ENCODE results near the gene PRPF8. TPM values are rescaled to one million over a fixed set of nuclear protein-coding genes. Genes with fewer than 3 reads are reported as not detected.

PRPF8 gene
- total and polyA plus RNA-seq, 2 of the 8 experiments (the other 6 are each of a cell fraction or from before 2014, with no cell fraction given): 329 to 337 TPM

GRCh38 chr17:1629504-1630310, 55.0 kb downstream of the PRPF8 start (continued):
- TF ChIP-seq, protein P1, sequence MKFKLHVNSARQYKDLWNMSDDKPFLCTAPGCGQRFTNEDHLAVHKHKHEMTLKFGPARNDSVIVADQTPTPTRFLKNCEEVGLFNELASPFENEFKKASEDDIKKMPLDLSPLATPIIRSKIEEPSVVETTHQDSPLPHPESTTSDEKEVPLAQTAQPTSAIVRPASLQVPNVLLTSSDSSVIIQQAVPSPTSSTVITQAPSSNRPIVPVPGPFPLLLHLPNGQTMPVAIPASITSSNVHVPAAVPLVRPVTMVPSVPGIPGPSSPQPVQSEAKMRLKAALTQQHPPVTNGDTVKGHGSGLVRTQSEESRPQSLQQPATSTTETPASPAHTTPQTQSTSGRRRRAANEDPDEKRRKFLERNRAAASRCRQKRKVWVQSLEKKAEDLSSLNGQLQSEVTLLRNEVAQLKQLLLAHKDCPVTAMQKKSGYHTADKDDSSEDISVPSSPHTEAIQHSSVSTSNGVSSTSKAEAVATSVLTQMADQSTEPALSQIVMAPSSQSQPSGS (IDR thresholded peaks at IDR 0.05; ENCODE audit: low read length): no peak
- no peak for TF ChIP-seq POLR2A (IDR thresholded peaks at IDR 0.05; ENCODE audit: control extremely low read depth in 1 of 2, low read depth in 2 of 2, low read length in 2 of 2)
- TF ChIP-seq KDM4A (IDR thresholded peaks at IDR 0.05; ENCODE audit: low read depth, low read length, severe bottlenecking): peak; percentile 70
- no peak for TF ChIP-seq GTF2F1 (IDR thresholded peaks at IDR 0.05; ENCODE audit: borderline replicate concordance, low read depth, low read length)
- TF ChIP-seq TCF12 (IDR thresholded peaks at IDR 0.05; ENCODE audit: low read depth, low read length): no peak
- no peak for TF ChIP-seq SP4 (IDR thresholded peaks at IDR 0.05; ENCODE audit: low read length)
- no peak for TF ChIP-seq FOSL1 (IDR thresholded peaks at IDR 0.05; ENCODE audit: insufficient read depth, low read depth, low read length)
- TF ChIP-seq ZNF274 (IDR thresholded peaks at IDR 0.05; ENCODE audit: borderline replicate concordance, extremely low read depth, low read length): no peak
- no peak for TF ChIP-seq JUN (IDR thresholded peaks at IDR 0.05; ENCODE audit: low read depth, low read length)
- no peak for TF ChIP-seq TAF1 (IDR thresholded peaks at IDR 0.05; ENCODE audit: low read depth, low read length)
- no peak for TF ChIP-seq EP300 (IDR thresholded peaks at IDR 0.05; ENCODE audit: borderline replicate concordance in 1 of 2, low read depth in 2 of 2, low read length in 2 of 2)
- no peak for TF ChIP-seq KDM5A (IDR thresholded peaks at IDR 0.05; ENCODE audit: low read length)
- peak; percentile 23 for TF ChIP-seq ASH2L (IDR thresholded peaks at IDR 0.05; ENCODE audit: low read length)
- peak; percentile 76 to 79; a peak in 3 of 4 replicates for TF ChIP-seq SIN3A (conservative IDR thresholded peaks at IDR 0.05 in 1 of 2, IDR thresholded peaks at IDR 0.05 in 1 of 2; ENCODE audit: low read depth in 1 of 2, low read length in 2 of 2)
- no peak for TF ChIP-seq CREB1 (IDR thresholded peaks at IDR 0.05)
- TF ChIP-seq JUND (IDR thresholded peaks at IDR 0.05; ENCODE audit: low read length): no peak
- TF ChIP-seq SAP30 (IDR thresholded peaks at IDR 0.05; ENCODE audit: insufficient read depth, insufficient replicate concordance, low read length): no peak
- TF ChIP-seq RBBP5 (IDR thresholded peaks at IDR 0.05; ENCODE audit: borderline replicate concordance, low read depth, low read length): no peak
- TF ChIP-seq, protein P2, sequence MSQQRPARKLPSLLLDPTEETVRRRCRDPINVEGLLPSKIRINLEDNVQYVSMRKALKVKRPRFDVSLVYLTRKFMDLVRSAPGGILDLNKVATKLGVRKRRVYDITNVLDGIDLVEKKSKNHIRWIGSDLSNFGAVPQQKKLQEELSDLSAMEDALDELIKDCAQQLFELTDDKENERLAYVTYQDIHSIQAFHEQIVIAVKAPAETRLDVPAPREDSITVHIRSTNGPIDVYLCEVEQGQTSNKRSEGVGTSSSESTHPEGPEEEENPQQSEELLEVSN (IDR thresholded peaks at IDR 0.05): no peak
- no peak for TF ChIP-seq NANOG (IDR thresholded peaks at IDR 0.05; ENCODE audit: insufficient read depth, low read depth, low read length, poor library complexity, severe bottlenecking)
